ENCODE measurements around the gene RALGPS1.

DNA sequence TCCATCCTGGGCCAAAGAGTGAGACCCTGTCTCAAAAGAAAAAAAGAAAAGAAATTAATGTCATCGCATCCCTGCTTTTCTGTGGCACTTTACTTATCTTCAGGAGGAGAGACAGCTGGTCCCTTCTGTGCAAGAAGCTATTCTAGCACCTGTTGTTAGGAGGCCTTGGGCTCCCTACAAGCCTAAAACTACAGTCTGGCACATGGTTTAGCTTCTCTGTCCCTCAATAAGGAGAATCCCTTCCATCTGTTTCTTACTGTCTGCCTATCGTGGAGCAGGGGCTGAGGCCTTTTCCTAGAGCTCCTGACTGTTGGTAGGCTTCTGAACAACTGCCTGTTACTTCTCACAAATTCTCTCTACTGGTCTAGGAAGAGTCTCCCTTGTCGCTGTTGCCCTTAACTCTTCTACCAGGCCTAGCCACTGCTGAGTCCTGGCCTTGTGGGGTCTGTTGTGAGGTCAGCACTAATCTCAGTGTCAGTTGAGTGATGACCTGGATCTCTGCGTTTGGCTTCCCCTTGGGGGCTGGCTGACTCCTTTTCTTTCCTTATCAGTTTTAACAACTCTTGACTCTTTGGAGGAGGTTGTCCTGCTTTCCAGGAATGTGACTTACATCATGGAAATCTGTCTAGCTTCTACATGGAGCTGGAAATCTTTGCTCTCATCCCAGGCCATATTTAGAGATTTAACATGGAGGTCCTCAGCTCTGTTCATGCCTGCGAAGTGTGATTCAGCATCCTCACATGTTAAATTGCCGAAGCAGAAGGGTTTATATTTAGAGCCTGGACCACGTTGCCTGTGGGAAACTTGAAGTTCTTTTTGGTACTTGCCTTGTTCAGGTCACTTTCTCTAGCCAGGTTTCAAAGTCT, 344.3 kb downstream of the RALGPS1 start:
- TF ChIP-seq SUZ12 (IDR thresholded peaks at IDR 0.05) (no peak), FOXM1 (IDR thresholded peaks at IDR 0.05; ENCODE audit: borderline replicate concordance) (no peak), SP1 (IDR thresholded peaks at IDR 0.05) (no peak), PKNOX1 (IDR thresholded peaks at IDR 0.05) (no peak), ZNF384 (IDR thresholded peaks at IDR 0.05) (no peak), CTBP1 (IDR thresholded peaks at IDR 0.05; ENCODE audit: borderline replicate concordance) (no peak), TARDBP (IDR thresholded peaks at IDR 0.05) (no peak)

All from HEK293T (cell line).